DOHH2 (cell line): Measurements from ENCODE around the gene CNTNAP2.

ENCODE experiments used
- H3F3A ChIP-seq: fragments of 200-600 bp; sonication (generic), shearing (Covaris generic); 2 replicates; pipeline ENCODE4 v1.6.0; 2016; ENCODE audit warnings: antibody characterized with exemption, mild to moderate bottlenecking; ENCODE audit not compliant: control insufficient read depth, insufficient read depth
- H3K27ac ChIP-seq: fragments of 200-600 bp; sonication (generic); 2 replicates; pipeline ENCODE4 v1.5.1; 2014; ENCODE audit warnings: low read depth, mild to moderate bottlenecking, low read length, moderate library complexity
- H3K27me3 ChIP-seq: fragments of 200-600 bp; sonication (generic); 2 replicates; pipeline ENCODE4 v1.6.1; 2014; ENCODE audit warnings: mild to moderate bottlenecking, low read length, mixed read lengths; ENCODE audit not compliant: control insufficient read depth
- H3K36me3 ChIP-seq: fragments of 200-600 bp; sonication (generic); 2 replicates; pipeline ENCODE4 v1.6.1; 2014; ENCODE audit warnings: mild to moderate bottlenecking, low read length, moderate library complexity, mixed read lengths; ENCODE audit not compliant: control insufficient read depth
- H3K4me1 ChIP-seq: fragments of 200-600 bp; sonication (generic); 2 replicates; pipeline ENCODE4 v1.6.1; 2014; ENCODE audit warnings: mild to moderate bottlenecking, low read length, mixed read lengths; ENCODE audit not compliant: control insufficient read depth
- H3K4me2 ChIP-seq: fragments of 200-600 bp; sonication (generic); 2 replicates; pipeline ENCODE4 v1.6.0; 2014; ENCODE audit warnings: mild to moderate bottlenecking, low read length, moderate library complexity
- H3K4me3 ChIP-seq: fragments of 200-600 bp; sonication (generic); 2 replicates; pipeline ENCODE4 v1.5.1; 2014; ENCODE audit warnings: mild to moderate bottlenecking, low read length, mixed read lengths
- H3K79me2 ChIP-seq: fragments of 200-600 bp; sonication (generic); 2 replicates; pipeline ENCODE4 v1.6.1; 2014; ENCODE audit warnings: mild to moderate bottlenecking, low read length, mixed read lengths; ENCODE audit not compliant: control insufficient read depth
- H3K9me2 ChIP-seq: fragments of 200-600 bp; sonication (generic); replicated peaks from 2 replicates; pipeline ENCODE4 v1.6.1; 2014; ENCODE audit warnings: mild to moderate bottlenecking, low read length, mixed read lengths; ENCODE audit not compliant: control insufficient read depth
- H3K9me3 ChIP-seq: fragments of 200-600 bp; sonication (generic); 2 replicates; pipeline ENCODE4 v1.6.1; 2014; ENCODE audit warnings: antibody characterized with exemption, low read length, mixed read lengths; ENCODE audit not compliant: control insufficient read depth, insufficient read depth
- H4K20me1 ChIP-seq: fragments of 200-600 bp; sonication (generic); 2 replicates; pipeline ENCODE4 v1.6.0; 2014; ENCODE audit warnings: low read depth, mild to moderate bottlenecking, antibody characterized with exemption, low read length, moderate library complexity; ENCODE audit not compliant: control insufficient read depth, insufficient read depth
- EZH2phosphoT487 ChIP-seq: fragments of 200-600 bp; sonication (generic); IDR thresholded peaks from 2 replicates; pipeline ENCODE4 v1.6.1; 2017; ENCODE audit warnings: borderline replicate concordance, mild to moderate bottlenecking, antibody characterized with exemption, low read length, moderate library complexity, mixed read lengths
- TF ChIP-seq, protein P1 (sequence below): fragments of 200-600 bp; sonication (generic); IDR thresholded peaks from one replicate; pipeline ENCODE4 v1.5.1; 2014; ENCODE audit warnings: antibody characterized with exemption, mild to moderate bottlenecking, low read depth, low read length; ENCODE audit not compliant: poor library complexity, severe bottlenecking

The CNTNAP2 gene

DNA sequence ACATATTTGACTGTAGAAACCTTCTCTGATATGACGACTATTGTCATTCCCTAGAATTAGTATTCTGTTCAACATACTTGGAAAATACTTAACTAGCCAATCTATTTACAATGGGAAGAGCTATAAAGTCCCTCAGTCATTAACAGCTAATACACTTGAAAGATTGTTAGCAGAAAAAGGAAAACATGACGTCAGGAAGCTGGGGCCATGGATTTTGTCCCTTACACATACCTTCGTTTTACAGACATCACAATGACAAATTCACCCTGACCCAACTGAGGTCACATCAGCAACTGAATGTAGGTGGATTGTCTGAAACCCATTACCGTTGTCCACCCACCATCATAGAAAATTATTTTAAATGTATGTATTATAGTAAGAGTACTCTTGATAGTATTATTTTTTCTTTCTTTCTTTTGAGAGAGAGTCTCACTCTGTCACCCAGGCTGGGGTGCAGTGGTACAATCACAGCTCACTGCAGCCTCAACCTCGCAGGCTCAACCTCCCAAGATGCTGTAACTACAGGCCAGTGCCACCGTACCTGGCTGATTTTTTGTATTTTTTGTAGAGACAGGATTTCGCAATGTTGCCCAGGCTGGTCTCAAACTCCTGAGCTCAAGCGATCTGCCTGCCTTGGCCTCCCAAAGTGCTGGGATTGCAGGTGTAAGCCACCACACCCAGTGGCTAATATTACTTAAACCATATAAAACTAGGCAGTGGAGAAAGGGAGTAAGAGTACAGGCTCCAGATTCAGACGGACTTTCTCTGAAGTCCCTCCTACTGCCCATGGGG, 1977.0 kb downstream of the CNTNAP2 start:
- Histone ChIP-seq H3K27ac (no peak overlapping the region), H3K4me3 (no peak overlapping the region), H3K4me2 (no peak overlapping the region), H3K9me2 (no peaks in the 10 kb centered on the region), H3K36me3 (no peaks in the 10 kb centered on the region), H3K9me3 (no peaks in the 10 kb centered on the region), H3K4me1 (no peaks in the 10 kb centered on the region), H3K79me2 (no peaks in the 10 kb centered on the region), H4K20me1 (no peaks in the 10 kb centered on the region), H3F3A (no peaks in the 10 kb centered on the region), H3K27me3 (no peaks in the 10 kb centered on the region)
- no peak for TF ChIP-seq EZH2phosphoT487
- TF ChIP-seq, protein P1, sequence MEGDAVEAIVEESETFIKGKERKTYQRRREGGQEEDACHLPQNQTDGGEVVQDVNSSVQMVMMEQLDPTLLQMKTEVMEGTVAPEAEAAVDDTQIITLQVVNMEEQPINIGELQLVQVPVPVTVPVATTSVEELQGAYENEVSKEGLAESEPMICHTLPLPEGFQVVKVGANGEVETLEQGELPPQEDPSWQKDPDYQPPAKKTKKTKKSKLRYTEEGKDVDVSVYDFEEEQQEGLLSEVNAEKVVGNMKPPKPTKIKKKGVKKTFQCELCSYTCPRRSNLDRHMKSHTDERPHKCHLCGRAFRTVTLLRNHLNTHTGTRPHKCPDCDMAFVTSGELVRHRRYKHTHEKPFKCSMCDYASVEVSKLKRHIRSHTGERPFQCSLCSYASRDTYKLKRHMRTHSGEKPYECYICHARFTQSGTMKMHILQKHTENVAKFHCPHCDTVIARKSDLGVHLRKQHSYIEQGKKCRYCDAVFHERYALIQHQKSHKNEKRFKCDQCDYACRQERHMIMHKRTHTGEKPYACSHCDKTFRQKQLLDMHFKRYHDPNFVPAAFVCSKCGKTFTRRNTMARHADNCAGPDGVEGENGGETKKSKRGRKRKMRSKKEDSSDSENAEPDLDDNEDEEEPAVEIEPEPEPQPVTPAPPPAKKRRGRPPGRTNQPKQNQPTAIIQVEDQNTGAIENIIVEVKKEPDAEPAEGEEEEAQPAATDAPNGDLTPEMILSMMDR: no peak

DNA sequence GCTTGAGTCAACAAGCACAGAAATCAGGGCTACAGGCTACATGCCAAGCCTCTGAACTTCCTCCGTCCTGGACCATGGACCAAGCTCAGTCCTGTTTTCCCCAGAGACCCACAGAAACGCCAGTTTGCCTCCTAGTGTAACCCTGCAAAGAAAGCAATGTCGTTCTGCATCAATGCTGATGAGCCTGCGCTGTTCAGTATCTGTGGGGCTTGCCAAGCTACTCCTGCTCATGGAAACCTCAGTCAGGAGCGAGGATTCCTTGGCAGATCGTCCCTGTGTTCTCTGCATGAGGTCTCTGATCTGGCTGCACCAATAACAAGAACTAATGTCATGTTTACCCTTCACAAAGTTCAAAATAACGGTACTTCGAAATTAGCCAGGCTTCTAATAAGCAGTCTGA, 1978.5 kb downstream of the CNTNAP2 start:
- Histone ChIP-seq H3K9me2 (no peaks in the 10 kb centered on the region), H3K27ac (no peak overlapping the region), H3K4me1 (no peaks in the 10 kb centered on the region), H4K20me1 (no peaks in the 10 kb centered on the region), H3F3A (no peaks in the 10 kb centered on the region), H3K9me3 (no peaks in the 10 kb centered on the region), H3K79me2 (no peaks in the 10 kb centered on the region), H3K27me3 (no peaks in the 10 kb centered on the region), H3K4me3 (no peak overlapping the region), H3K4me2 (no peak overlapping the region), H3K36me3 (no peaks in the 10 kb centered on the region)
- no peak for TF ChIP-seq EZH2phosphoT487
- TF ChIP-seq, protein P1: no peak

DNA sequence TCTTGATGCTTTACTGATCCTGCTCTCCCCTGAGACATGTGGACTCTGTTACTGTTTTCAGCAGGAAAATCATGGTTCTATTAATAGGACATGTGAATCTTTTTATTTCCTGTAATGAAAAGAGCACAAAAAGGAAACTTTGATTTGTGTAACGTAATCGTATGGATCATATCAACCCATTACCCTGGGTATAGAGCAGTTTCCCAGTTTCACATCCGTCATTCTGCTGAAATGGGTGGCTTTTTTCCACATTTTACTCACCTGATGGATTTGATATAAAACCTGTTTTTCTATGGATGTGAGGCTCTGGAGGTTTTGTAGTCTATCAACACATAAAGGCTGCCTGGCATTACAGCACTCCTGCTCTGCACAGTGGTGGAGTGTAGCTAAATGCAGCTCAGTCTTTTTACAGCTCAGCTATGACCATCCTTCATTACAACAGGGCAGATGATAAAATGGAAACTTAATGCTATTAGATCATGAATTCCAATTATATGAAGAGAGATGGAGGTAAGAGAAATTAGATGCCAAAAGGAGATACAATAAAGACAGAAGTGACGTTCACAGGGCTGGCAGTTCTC, 1987.6 kb downstream of the CNTNAP2 start:
- no peaks in the 10 kb centered on the region for H3K79me2 ChIP-seq
- no peaks in the 10 kb centered on the region for H3F3A ChIP-seq
- H4K20me1 ChIP-seq: no peaks in the 10 kb centered on the region
- H3K4me3 ChIP-seq: no peak overlapping the region
- H3K4me2 ChIP-seq: no peak overlapping the region
- TF ChIP-seq, protein P1: no peak
- no peak for TF ChIP-seq EZH2phosphoT487
- H3K9me2 ChIP-seq: no peaks in the 10 kb centered on the region
- H3K4me1 ChIP-seq: 0 out of 2 replicates have a peak, but pooled peaks cover 3% of the 10 kb centered on the region
- no peaks in the 10 kb centered on the region for H3K36me3 ChIP-seq
- no peaks in the 10 kb centered on the region for H3K27me3 ChIP-seq
- no peak overlapping the region for H3K27ac ChIP-seq
- H3K9me3 ChIP-seq: no peaks in the 10 kb centered on the region
